ENCODE measurements around the gene ZNF683. TPM values are rescaled to one million over a fixed set of nuclear protein-coding genes. Genes with fewer than 3 reads are reported as not detected.
"Not testable (repeated sequence)": the region's sequence is repeated elsewhere in the genome, so short reads cannot be mapped to it uniquely, and the experiment has no call there.

The ZNF683 gene
- total RNA-seq (2012; rRNA removed) (not detected in 2 replicates), polyA plus RNA-seq (2012; rRNA removed) (not detected in 2 replicates), Bru-seq, nascent RNA (not detected), BruChase-seq, experiment 1, labeled RNA remaining after a 6-hour chase (not detected), BruChase-seq, experiment 2, labeled RNA remaining after a 2-hour chase (percentile 7 among the genes with signal in this experiment)
- not detected in 2 replicates for polyA plus RNA-seq (2012; cell fraction: cytosol; rRNA removed)
- polyA plus RNA-seq (2012; cell fraction: nucleus; rRNA removed; ENCODE audit: low replicate concordance): not detected in 2 replicates
- long read RNA-seq: 0 reads

DNA sequence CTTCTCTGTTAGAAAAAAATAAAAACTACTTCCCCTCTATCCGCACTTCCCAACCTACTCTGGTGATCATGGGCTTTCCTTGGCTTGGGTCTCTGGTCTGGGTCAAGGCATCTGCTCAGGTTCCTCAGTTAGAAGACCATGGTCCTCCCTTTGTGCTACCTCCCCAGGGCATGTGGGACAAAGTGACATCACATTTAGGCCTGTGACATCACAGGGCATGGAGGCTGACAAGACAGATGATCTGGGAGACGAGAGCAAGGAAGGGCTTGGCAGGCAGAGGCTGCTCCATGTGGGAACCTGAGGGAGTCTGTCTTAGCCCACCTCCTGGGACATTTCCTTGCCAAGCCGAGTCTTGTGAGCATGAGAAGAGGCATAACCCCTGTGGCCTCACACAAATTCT is at the start of gene ZNF683:
Gene ZNF683, minus strand, starts transcription at position 140 of the 400 bp plus-strand sequence. CDS start 4,179 bp downstream, outside the sequence.
- H3K18ac ChIP-seq (ENCODE audit: low read depth, low read length); H4K5ac ChIP-seq (ENCODE audit: low read depth, low read length); H3K9me3 ChIP-seq (ENCODE audit: control insufficient read depth, insufficient read depth, low read length); H4K91ac ChIP-seq (ENCODE audit: insufficient read depth, low read depth, low read length); H2BK15ac ChIP-seq (ENCODE audit: low read depth, low read length); H3K9ac ChIP-seq (ENCODE audit: low read depth, low read length); BruUV-seq (replicated peaks); H3K4ac ChIP-seq (ENCODE audit: low read depth, low read length); dilution Hi-C loops (cut with HindIII; ENCODE audit: low sequenced_read_pairs, unreplicated experiment); H3K23ac ChIP-seq (ENCODE audit: low read depth, low read length); H2BK20ac ChIP-seq (ENCODE audit: low read depth, low read length); H2BK120ac ChIP-seq (ENCODE audit: low read depth, low read length); H3K79me1 ChIP-seq (ENCODE audit: low read depth in 1 of 2, low read length in 2 of 2); ATAC-seq (ENCODE audit: low read depth); intact Hi-C loops (cut with micrococcal nuclease); H4K8ac ChIP-seq (ENCODE audit: low read depth in 2 of 2, low read length in 2 of 2); H3K56ac ChIP-seq (ENCODE audit: extremely low read depth, insufficient read depth, low read length); CTCF ChIA-PET; DNase-seq; H3K9me1 ChIP-seq (ENCODE audit: insufficient read depth, low read length); H2BK5ac ChIP-seq (ENCODE audit: low read depth, low read length, poor library complexity, severe bottlenecking); H3K4me2 ChIP-seq (ENCODE audit: low read depth, low read length); H3K27ac ChIP-seq (ENCODE audit: insufficient read depth, low read length); POLR2A ChIA-PET (ENCODE audit: unreplicated experiment); H3K4me1 ChIP-seq (ENCODE audit: control insufficient read depth, insufficient read depth, low read length); in situ Hi-C loops (cut with MboI; ENCODE audit: low sequenced_read_pairs); H2AK5ac ChIP-seq (ENCODE audit: low read depth, low read length); H4K20me1 ChIP-seq (ENCODE audit: insufficient read depth, low read length); H2AFZ ChIP-seq (replicated peaks; ENCODE audit: low read length, poor library complexity); H3K4me3 ChIP-seq (ENCODE audit: insufficient read depth, low read depth, low read length); H3K36me3 ChIP-seq (ENCODE audit: control insufficient read depth, insufficient read depth, low read length); H3K14ac ChIP-seq (replicated peaks; ENCODE audit: low read depth, low read length): not testable (repeated sequence)
- WGBS, 2 experiments (ENCODE audit: extremely low coverage in 2 of 2, insufficient read length in 1 of 2): 40% methylated on average over 2 of the region's 3 CpGs; no CpG with 5 or more reads in 1 of the 2 experiments
- peaks cover 13% of the 10 kb centered on the region for H3K27me3 ChIP-seq (ENCODE audit: control insufficient read depth, insufficient read depth, low read length)
- peak within 1 kb of the TSS; percentile 23 for H2AK9ac ChIP-seq (replicated peaks; ENCODE audit: low read depth, low read length, poor library complexity)
